GM12891 (cell line): ENCODE measurements around the gene PTPN6.

Source experiments
- DNase-seq: peaks from one replicate; pipeline ENCODE4 v3.0.0; 2011; ENCODE audit warnings: low spot score; ENCODE audit not compliant: insufficient read length
- FAIRE-seq: peaks from 2 replicates; lab custom pipeline; 2011; peaks lifted over from hg19 to GRCh38; lab: Jason Lieb, UNC
- PAX5 ChIP-seq: IDR thresholded peaks from 2 replicates; pipeline ENCODE4 v1.6.1; 2011; ENCODE audit warnings: low read length, moderate library complexity, mild to moderate bottlenecking; ENCODE audit not compliant: insufficient read depth, severe bottlenecking
- POLR2A ChIP-seq: IDR thresholded peaks from 2 replicates; pipeline ENCODE4 v1.6.1; 2011; ENCODE audit warnings: low read depth, low read length, control low read depth
- POLR2AphosphoS5 ChIP-seq: IDR thresholded peaks from 2 replicates; pipeline ENCODE4 v1.6.1; 2011; ENCODE audit warnings: low read depth, low read length, control low read depth
- POU2F2 ChIP-seq: IDR thresholded peaks from 2 replicates; pipeline ENCODE4 v1.6.1; 2011; ENCODE audit warnings: low read depth, mild to moderate bottlenecking, control low read depth, low read length, moderate library complexity
- SPI1 ChIP-seq: IDR thresholded peaks from 2 replicates; pipeline ENCODE4 v1.6.1; 2011; ENCODE audit warnings: low read depth, low read length, control low read depth
- TAF1 ChIP-seq: IDR thresholded peaks from 2 replicates; pipeline ENCODE4 v1.6.1; 2011; ENCODE audit warnings: low read depth, low read length, control low read depth

PTPN6 gene

GRCh38 chr12:6981152-6982052 is 30.2 kb downstream of the PTPN6 start:
- no peak for DNase-seq
- TF ChIP-seq TAF1 (no peak), SPI1 (no peak), PAX5 (no peak), POU2F2 (no peak), POLR2A (no peak), POLR2AphosphoS5 (no peak)
- no peak for FAIRE-seq

GRCh38 chr12:6982532-6982931 is 31.4 kb downstream of the PTPN6 start:
- no peak for DNase-seq
- FAIRE-seq = no peak
- no peak for TF ChIP-seq SPI1
- TF ChIP-seq TAF1 = no peak
- TF ChIP-seq POLR2AphosphoS5 = no peak
- TF ChIP-seq POLR2A = no peak
- no peak for TF ChIP-seq PAX5
- TF ChIP-seq POU2F2 = no peak

DNA sequence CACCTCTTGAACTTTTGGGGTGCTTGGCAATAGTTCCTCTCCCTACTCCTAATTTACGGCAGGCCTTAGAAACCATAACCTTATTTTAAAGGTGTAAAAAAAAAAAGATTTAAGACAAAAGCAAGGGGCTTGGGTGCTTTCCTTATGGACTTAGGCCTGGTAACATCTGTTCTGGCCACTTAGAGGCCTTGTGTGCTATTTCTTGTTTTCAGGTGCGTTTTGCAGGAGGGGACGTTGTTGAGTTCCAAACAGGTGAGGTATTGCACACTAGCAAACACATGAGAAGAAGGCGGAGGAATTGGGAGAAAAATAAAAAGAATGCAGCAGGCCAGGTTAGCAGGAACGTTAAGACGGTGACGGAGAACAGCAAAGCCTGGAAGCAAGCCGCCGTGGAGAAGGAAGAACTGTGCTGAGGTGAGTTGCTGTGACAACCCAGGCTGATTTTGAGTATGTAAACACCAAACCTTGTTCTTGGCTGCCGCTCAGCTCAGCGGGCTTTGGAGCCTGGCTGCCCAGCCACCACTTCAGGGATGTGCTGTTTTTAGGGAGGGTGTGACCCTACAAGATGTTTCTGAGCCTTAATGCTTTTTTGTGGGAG is 36.9 kb downstream of the PTPN6 start:
- FAIRE-seq = no peak
- TF ChIP-seq TAF1 (no peak), SPI1 (no peak), PAX5 (no peak), POU2F2 (no peak), POLR2A (no peak), POLR2AphosphoS5 (no peak)
- no peak for DNase-seq

- no peak for TF ChIP-seq TAF1
- TF ChIP-seq POLR2AphosphoS5 = no peak
- TF ChIP-seq POU2F2 = no peak
- no peak for TF ChIP-seq SPI1
- no peak for TF ChIP-seq PAX5
- no peak for TF ChIP-seq POLR2A
- FAIRE-seq = no peak
- DNase-seq = no peak
These were observed 44.9 kb downstream of the PTPN6 start for GRCh38 chr12:6996040-6996441.

- DNase-seq (no peak), FAIRE-seq (peak; percentile 16)
- TF ChIP-seq POU2F2 (no peak), SPI1 (no peak), POLR2AphosphoS5 (no peak), TAF1 (no peak), POLR2A (no peak), PAX5 (no peak)
These were observed 47.7 kb downstream of the PTPN6 start for GRCh38 chr12:6998715-6999451.

- no peak for DNase-seq
- no peak for FAIRE-seq
- TF ChIP-seq POLR2A = no peak
- no peak for TF ChIP-seq POU2F2
- no peak for TF ChIP-seq SPI1
- TF ChIP-seq POLR2AphosphoS5 = no peak
- TF ChIP-seq PAX5 = no peak
- TF ChIP-seq TAF1 = no peak
These were observed 50.9 kb downstream of the PTPN6 start for GRCh38 chr12:7001921-7002591.

DNA sequence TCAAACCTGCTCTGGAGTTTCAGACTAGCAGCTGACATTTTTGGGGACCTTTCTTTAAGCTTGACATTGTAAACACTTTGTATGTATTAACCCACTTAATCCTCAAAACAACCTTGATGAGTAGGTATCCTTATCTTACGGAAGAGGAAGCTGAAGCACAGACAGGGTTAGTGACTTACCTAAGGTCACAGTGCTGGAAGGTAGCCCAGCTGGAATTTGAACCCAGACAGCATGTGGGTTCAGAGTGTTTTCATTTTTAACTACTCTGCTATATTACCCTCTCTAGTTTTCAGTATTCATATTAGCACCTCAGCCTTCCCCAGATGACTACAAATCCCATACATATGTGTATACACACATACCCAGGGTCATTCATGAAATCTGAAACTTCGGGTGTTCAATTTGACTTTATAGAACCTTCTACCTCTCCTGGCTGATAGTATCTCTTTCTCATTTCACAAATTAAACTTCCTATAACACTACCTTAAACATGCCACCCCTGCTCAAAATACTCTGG is 53.2 kb downstream of the PTPN6 start:
- no peak for DNase-seq
- FAIRE-seq = no peak
- TF ChIP-seq POLR2A = no peak
- TF ChIP-seq POU2F2 = no peak
- no peak for TF ChIP-seq PAX5
- TF ChIP-seq TAF1 = no peak
- TF ChIP-seq POLR2AphosphoS5 = no peak
- TF ChIP-seq SPI1 = no peak

DNA sequence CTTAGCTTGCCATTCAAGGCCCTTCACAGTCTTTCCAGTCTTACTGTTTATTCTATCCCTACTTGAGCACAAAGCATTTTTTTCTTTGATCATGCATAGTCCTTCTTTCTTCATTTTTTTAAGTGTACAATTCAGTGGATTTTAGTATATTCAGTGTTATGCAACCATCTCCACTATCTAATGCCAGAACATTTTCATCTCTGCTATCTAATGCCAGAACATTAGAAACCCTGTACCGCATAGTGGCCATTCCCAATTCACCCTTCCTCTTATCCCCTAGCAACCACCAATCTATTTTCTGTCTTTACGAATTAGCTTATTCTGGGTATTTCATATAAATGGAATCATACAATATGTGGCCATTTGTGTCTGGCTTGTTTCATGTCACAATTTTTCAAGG is 53.7 kb downstream of the PTPN6 start:
- DNase-seq (no peak), FAIRE-seq (no peak)
- TF ChIP-seq POU2F2 (no peak), POLR2AphosphoS5 (no peak), PAX5 (no peak), TAF1 (no peak), POLR2A (no peak)

- DNase-seq = no peak
- no peak for TF ChIP-seq POLR2A
- peak; percentile 28; the same call in 1 of the 2 replicates for TF ChIP-seq SPI1
- FAIRE-seq = peak; percentile 74
These were observed 54.2 kb downstream of the PTPN6 start for GRCh38 chr12:7005311-7005710.
